Left colon (tissue), 2 donors: ENCODE data around the gene IFT22. TPM values are rescaled to one million over a fixed set of nuclear protein-coding genes. Genes with fewer than 3 reads are reported as not detected.
"Not testable (repeated sequence)": the region's sequence is repeated elsewhere in the genome, so short reads cannot be mapped to it uniquely, and the experiment has no call there.

ENCODE experiments used
- ATAC-seq: fragments of 200-7000 bp; cut with Tn5 transposase; one replicate; pipeline ENCODE4 v1.9.1; 2020; ENCODE audit warnings: mild to moderate bottlenecking, moderate library complexity
- DNase-seq, 2 donors: peaks; one replicate each; pipeline ENCODE4 v3.0.0-alpha.2; 2020
- intact Hi-C, 2 donors: fragments of 100-400 bp; cut with DNase I in 1 of 2; cut with micrococcal nuclease in 1 of 2; formaldehyde crosslinking; loops; one replicate each; pipeline versions ENCODE4 v1.11.2 to v1.14.0; 2022; cut with DNase I, micrococcal nuclease
- total RNA-seq, 2 donors: library from RNA; stranded (reverse); fragmentation: NEBNext Ultra II Directional; extraction: Animal tissue kit (Norgen Biotek cat#: 25700); gene quantifications; one replicate each; pipeline ENCODE4 v1.2.1, GENCODE V29; 2021
- donor health status: DM: no; HTN: no; CAD: no.
- donor health status: DM: yes; HTN: yes; CAD: no.

Gene IFT22
- total RNA-seq, 2 donors from 2014 or later, result 6.0 to 9.1 TPM

DNA sequence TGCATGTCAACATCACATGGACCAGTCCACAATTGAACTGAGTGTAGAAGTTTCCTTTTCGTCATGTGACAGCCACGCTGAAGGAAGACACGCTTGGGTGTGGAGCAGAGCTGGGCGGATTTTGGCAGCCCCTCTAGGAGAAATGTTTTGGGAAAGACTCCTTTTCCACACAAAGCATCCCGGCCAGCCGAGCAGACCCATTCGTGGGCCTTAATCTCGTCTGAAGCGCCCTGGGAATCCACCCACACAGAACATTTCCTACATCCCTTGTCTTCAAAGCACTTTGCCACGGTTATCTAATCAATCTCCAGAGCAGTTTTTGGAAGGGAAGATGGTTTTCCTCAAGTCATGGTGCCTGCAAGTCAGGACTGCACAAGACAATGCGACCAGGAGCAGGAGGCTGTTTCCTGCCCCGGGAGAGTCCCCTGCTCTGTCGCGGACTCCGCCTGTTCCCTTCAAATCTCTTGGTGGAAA lies 8.4 kb upstream of the IFT22 start:
- intact Hi-C loops, result no loop called here
- DNase-seq (no peak), ATAC-seq (no peak)

DNA sequence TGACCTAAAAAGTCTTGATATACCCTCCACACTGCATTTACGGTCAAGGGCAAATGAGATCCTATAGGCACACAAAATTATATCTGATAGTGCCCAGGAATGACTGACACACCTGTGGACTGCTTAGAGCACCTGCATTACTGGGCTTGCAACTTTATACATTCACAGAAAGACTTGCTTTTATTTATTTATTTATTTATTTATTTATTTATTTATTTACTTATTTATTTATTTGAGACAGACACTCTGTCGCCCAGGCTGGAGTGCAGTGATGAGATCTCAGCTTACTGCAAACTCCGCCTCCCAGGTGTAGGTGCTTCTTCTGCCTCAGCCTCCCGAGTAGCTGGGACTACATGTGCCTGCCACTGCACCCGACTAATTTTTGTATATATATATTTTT lies 6.5 kb upstream of the IFT22 start:
- DNase-seq, result no peak
- ATAC-seq, result no peak
- intact Hi-C loops, result no loop called here

DNA sequence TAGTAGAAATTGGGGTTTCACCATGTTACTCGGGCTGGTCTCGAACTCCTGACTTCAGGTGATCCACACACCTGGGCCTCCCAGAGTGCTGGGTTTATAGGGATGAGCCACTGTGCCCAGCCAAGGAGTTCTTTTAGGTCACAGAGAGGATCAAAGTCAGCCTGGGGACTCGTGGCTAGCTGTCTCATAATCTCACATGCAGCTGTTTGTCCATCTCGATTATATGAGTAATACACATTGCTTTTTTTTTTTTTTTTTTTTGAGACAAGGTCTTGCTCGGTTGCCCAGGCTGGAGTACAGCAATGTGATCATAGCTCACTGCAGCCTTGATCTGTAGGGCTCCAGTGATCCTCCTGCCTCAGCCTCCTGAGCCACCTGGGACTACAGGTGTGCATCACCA lies 2.2 kb downstream of the IFT22 start:
- ATAC-seq, result no peak
- no peak for DNase-seq
- intact Hi-C loops, result no loop called here

DNA sequence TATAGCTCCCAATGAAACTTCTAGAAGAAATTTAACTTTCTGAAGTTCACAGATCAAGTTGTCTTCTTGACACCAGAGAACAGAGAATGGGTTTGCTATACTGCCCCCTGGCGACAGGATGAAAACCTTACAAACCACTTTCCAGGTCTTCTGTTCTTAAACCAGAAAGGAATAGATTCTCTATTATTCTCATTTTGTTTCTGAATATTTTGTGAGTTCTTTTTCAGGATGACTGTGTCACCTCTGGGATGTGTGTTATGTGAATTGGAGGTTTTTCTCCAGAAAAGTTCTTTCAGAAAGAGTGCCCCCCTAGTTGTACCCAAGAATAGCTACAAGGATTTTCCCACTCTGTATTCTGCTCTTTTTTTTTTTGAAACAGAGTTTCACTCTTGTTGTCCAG lies 6.3 kb downstream of the IFT22 start:
- ATAC-seq (peak; percentile 42), DNase-seq (peak in 1 of 2 donors; percentile 33)

DNA sequence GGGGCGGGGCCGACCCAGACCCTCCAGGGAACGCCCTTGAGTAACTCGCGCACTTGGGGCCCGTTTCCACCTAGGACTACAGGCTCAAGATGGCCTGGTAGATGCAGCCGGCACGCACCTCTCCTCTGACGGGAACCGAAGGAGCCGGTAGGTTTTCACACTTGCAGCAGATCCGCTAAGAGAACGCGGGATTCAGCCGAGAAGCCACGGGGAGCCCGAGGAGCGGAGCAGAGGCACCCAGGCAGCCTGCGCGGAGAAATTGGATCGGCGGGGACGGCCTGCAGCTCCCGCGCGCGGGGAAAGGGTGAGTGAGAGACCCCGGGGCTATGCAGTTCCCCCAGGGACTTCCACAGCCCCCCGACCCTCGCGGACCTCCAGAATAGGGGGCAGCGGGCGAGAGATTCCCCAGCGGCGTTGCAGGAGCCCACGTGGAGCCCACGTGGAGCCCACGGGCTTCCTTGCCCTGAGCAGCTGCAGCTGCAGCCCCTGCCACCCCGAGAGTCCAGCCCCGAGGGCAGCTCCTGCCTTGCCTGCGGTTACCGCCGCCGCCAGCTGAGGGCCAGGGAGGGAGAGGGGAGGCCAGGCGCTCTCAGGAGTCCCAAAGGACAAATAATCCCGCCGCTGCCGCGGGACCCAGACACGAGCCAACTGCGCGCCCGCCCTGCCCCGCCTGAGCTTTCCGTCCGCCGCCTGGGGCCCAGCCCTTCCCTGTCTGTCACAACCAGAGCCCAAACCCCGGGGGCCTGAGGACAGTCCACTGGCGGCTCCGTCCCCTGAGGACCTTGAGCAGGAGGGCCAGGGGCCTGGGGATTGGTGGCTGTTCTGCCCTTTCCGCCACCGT lies 13.1 kb downstream of the IFT22 start:
- peak; percentile 97 for ATAC-seq

More for the DNA sequence above, 6.3 kb downstream of the IFT22 start:
- intact Hi-C loops, result no loop called here

GRCh38 chr7:101306307-101306706 lies 15.3 kb downstream of the IFT22 start:
- no peak for ATAC-seq
- no peak for DNase-seq
- intact Hi-C loops, result no loop called here

More for the DNA sequence above, 13.1 kb downstream of the IFT22 start:
- peak; percentile 79 to 80 for DNase-seq
- intact Hi-C loops, result no loop called here

- ATAC-seq, result no peak
- DNase-seq, result no peak
- intact Hi-C loops, result no loop called here
Measured at GRCh38 chr7:101303102-101303701, 18.4 kb downstream of the IFT22 start.

DNA sequence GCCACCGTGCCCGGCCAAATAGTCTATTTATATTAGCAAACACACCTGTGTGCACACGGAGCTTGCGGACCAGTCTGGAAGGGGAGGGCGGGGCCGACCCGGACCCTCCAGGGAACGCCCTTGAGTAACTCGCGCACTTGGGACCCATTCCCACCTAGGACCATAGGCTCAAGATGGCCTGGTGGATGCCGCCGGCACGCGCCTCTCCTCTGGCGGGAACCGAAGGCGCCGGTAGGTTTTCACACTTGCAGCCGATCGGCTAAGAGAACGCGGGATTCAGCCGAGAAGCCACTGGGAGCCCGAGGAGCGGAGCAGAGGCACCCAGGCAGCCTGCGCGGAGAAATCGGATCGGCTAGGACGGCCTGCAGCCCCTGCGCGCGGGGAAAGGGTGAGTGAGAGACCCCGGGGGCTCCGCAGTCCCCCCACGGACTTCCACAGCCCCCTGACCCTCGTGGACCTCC lies 18.9 kb downstream of the IFT22 start:
- intact Hi-C loops, result no loop called here
- ATAC-seq, result peak; percentile 14
- no peak for DNase-seq

DNA sequence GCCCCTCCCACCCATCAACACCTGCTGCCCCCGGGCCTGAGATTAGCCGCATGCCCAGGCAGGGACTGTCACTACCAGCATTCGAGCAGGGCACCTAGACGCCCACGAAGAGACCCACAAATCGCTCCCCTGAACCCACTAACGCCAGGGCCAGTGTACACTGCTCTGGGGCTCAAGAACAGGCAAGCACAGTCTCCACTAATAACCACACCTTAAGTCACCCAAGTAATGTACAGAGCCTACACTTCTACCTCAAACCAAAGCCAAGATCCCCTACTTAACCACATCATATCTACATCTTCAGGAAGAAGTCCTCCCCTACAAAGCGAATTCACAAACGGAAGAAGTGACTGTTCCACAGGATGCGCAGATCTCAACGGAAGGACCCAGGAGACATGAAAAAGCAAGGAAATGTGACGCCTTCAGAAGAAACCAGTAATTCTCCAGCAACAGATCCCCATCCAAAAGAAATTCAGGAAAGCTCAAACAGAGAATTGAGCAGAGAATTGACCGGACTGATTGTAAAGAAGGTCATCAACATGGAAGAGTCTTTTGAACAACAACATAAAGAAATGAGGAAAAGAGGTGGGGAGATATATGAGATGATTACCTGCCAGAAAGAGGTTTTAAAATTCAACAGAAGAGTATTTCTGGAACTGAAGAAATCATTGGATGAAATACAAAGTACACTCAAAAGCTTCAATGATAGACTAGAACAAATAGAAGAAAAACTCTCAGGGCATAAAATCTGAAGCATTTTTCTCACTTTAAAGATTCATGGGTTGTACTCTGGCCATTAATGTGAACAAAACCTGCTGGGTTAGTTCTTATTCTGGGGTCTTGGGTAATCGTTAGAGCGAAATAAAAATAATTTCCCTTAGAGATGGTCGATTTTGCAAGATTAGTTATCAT lies 20.9 kb downstream of the IFT22 start:
- DNase-seq, result no peak
- ATAC-seq, result no peak
- intact Hi-C loops, result no loop called here

- ATAC-seq (peak; percentile 25), DNase-seq (no peak)
- intact Hi-C loops, result no loop called here
Measured at GRCh38 chr7:101299511-101300464, 21.8 kb downstream of the IFT22 start.

DNA sequence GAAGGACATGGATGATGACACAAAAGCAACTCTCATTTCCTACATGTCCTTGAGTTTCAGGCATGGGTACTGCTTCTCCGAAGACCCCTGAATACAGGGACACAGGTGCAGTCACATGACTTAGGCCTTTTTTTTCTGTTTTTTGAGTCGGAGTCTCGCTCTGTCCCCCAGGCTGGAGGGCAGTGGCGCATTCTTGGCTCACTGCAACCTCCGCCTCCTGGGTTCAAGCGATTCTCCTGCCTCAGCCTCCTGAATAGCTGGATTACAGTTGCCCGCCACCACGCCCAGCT lies 26.8 kb downstream of the IFT22 start:
- DNase-seq (no peak), ATAC-seq (no peak)
- intact Hi-C loops, result no loop called here

GRCh38 chr7:101294039-101294831 lies 27.4 kb downstream of the IFT22 start:
- no peak for ATAC-seq
- intact Hi-C loops, result no loop called here
- no peak for DNase-seq

- intact Hi-C loops, ATAC-seq, DNase-seq: not testable (repeated sequence)
Measured at GRCh38 chr7:101293069-101294021, 28.3 kb downstream of the IFT22 start.

- intact Hi-C loops, ATAC-seq, DNase-seq: not testable (repeated sequence)
Measured at GRCh38 chr7:101292566-101292965, 29.0 kb downstream of the IFT22 start.

DNA sequence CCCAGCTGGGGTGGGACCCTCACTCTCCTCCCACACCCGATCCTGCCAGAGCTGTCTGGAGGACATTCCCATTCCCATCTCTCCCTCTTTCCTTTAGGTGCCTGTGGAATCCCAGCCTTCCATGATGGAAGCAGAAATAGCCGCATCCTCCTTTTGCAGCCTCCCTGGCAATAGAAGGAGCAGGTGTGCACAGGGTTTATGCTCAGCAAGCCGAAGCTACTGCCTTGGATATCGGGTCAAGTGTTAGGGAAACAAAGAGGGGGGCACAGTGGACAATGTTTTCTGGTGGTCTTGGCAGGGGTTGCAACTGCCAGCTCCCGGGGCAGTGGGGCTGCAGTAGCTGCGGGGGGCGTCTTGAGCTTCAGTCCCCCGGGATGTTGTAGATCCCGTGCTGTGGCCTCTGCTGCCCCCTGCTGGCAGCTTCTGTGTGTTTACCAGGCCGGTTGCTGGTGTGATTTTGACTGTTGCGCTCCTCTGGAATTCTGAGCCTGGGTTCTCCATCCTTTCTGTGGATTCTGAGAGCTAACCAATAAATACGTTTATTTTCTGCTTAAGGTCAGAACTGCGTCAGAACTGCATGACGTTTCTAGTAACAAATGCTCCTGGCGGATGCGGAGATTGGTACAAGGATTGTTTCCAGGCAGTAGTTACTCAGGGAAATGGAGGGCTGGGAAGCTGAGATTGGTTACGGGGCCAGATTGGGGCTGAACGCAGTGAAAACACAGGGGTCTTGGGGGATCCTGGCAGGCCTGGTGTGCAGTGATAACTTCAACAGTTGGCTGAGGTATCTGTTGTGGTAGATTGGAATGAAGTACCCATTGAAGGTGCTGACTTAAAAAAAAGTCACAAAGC lies 31.2 kb downstream of the IFT22 start:
- intact Hi-C loops, result not testable (repeated sequence)
- DNase-seq (peak in 1 of 2 donors; percentile 77), ATAC-seq (peak; percentile 71)
